Esophagus (tissue), 2 donors: Measurements from ENCODE around the gene AKNAD1. TPM values are rescaled to one million over a fixed set of nuclear protein-coding genes. Genes with fewer than 3 reads are reported as not detected.

Source experiments
- H3K27ac ChIP-seq, 2 donors: one replicate each; pipeline ENCODE4 v1.5.1; 2013; ENCODE audit warnings: low read depth in 2 of 2, mild to moderate bottlenecking in 2 of 2, inconsistent platforms in 1 of 2, low read length in 1 of 2, moderate library complexity in 1 of 2
- H3K27me3 ChIP-seq, 2 donors: one replicate each; pipeline ENCODE4 v1.6.1; 2013; ENCODE audit warnings: low read length in 2 of 2, control low read depth in 1 of 2, mild to moderate bottlenecking in 1 of 2; ENCODE audit not compliant: insufficient read depth in 2 of 2, control insufficient read depth in 1 of 2
- H3K36me3 ChIP-seq, 2 donors: one replicate each; pipeline ENCODE4 v1.6.1; 2013; ENCODE audit warnings: low read length in 1 of 2; ENCODE audit not compliant: control insufficient read depth in 2 of 2, insufficient read depth in 2 of 2
- H3K4me1 ChIP-seq, 2 donors: one replicate each; pipeline ENCODE4 v1.6.1; 2013; ENCODE audit warnings: low read length in 1 of 2; ENCODE audit not compliant: control insufficient read depth in 2 of 2, insufficient read depth in 2 of 2
- H3K4me3 ChIP-seq, 2 donors: one replicate each; pipeline ENCODE4 v1.5.1; 2013; ENCODE audit warnings: low read length in 2 of 2, mild to moderate bottlenecking in 2 of 2, low read depth in 1 of 2, moderate library complexity in 1 of 2
- H3K9me3 ChIP-seq, 2 donors: one replicate each; pipeline ENCODE4 v1.6.1; 2013; ENCODE audit warnings: mild to moderate bottlenecking in 2 of 2, low read depth in 1 of 2, low read length in 1 of 2, moderate library complexity in 1 of 2; ENCODE audit not compliant: control insufficient read depth in 2 of 2, insufficient read depth in 1 of 2
- WGBS, 2 donors: extraction: QIAGEN DNeasy Blood & Tissue Kit; methylation state at CpG; one replicate each; pipeline ENCODE4 v1.1.7; 2013; 5-methylcytosine and 5-hydroxymethylcytosine counted together
- polyA plus RNA-seq, 2 donors: library from polyadenylated mRNA; stranded (reverse); fragments of 200-250 nt; gene quantifications; one replicate each; pipeline ENCODE4 v1.2.3, GENCODE V29; 2013
- donor health status: healthy with polysubstance abuse.
- donor health status: Bipolar disorder and iron deficiency.

AKNAD1 gene
- polyA plus RNA-seq, 2 donors: 0.98 to 3.3 TPM

DNA sequence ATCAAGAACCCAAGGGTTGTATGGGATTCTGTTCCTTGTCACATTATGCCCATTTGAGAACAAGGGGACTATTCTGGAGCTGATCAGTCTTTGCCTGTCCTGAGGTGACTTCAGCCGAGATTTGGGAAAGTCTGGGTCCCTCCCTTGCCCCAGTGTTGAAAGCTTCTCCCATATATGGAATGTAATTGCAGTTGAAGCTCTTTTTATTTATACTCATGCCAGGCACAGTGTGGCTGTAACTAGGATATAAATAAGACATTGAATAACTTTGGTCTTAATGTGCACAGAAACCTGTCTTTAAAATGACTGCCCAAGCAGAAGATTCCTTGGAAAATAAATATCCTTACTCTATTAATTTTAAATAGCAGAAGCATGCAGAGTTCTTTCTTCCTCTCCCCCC, 15.2 kb downstream of the AKNAD1 start:
- no peaks in the 10 kb centered on the region for H3K4me1 ChIP-seq
- H3K4me3 ChIP-seq: no peak overlapping the region
- 23 to 41% methylated on average over 1 of the region's 1 CpG for WGBS, 2 donors
- H3K9me3 ChIP-seq: no peaks in the 10 kb centered on the region
- H3K27me3 ChIP-seq: no peaks in the 10 kb centered on the region
- H3K36me3 ChIP-seq: no peaks in the 10 kb centered on the region
- peak overlapping the region in 1 of 2 donors; percentile 9 for H3K27ac ChIP-seq

DNA sequence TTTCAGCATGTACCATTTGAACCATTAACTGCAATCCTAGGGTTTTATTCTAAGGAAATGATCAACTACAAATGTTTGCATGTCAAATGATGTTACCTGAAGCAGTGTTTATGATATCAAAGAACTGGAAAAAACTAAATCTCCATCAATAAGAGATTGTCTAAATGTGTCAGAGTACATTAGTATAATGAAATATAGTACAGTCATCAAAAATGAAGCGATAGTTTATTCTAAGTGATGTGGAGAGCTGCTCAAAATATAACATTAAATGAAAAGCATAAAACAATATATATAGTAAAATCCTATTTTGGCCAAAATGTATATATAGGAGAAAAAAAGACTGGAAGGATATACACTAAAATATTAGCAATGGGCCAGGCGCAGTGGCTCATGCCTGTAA, 24.0 kb downstream of the AKNAD1 start:
- peaks cover 2 to 8% of the 10 kb centered on the region in 2 donors for H3K4me1 ChIP-seq
- WGBS, 2 donors: 100% methylated on average over 2 of the region's 2 CpGs
- H3K27ac ChIP-seq: no peak overlapping the region
- H3K27me3 ChIP-seq: no peaks in the 10 kb centered on the region
- no peak overlapping the region for H3K4me3 ChIP-seq
- no peaks in the 10 kb centered on the region for H3K9me3 ChIP-seq
- H3K36me3 ChIP-seq: no peaks in the 10 kb centered on the region

DNA sequence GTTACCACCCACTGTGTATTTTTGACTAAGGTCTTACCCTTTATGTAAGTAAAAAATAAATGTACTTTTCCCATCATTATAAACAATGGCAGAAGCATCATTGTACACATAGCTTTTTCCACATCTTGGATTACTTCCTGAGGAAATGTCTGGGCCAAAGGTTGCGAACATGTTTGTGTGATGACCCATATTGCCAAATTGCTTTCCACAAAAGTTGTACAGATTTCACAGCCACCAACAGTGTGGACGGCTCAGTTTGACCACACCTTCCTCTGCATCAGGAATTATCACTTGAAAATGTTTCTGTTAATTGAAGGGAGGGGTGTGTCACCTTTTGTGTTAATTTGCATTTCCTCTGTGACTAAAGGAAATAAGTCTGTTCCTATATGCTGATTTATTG, 25.7 kb downstream of the AKNAD1 start:
- 26 to 43% methylated on average over 2 of the region's 2 CpGs for WGBS, 2 donors
- Histone ChIP-seq H3K4me1 (peaks cover 2 to 8% of the 10 kb centered on the region in 2 donors), H3K36me3 (no peaks in the 10 kb centered on the region), H3K9me3 (no peaks in the 10 kb centered on the region), H3K27me3 (no peaks in the 10 kb centered on the region), H3K27ac (peak overlapping the region; percentile 83 to 86), H3K4me3 (no peak overlapping the region)

DNA sequence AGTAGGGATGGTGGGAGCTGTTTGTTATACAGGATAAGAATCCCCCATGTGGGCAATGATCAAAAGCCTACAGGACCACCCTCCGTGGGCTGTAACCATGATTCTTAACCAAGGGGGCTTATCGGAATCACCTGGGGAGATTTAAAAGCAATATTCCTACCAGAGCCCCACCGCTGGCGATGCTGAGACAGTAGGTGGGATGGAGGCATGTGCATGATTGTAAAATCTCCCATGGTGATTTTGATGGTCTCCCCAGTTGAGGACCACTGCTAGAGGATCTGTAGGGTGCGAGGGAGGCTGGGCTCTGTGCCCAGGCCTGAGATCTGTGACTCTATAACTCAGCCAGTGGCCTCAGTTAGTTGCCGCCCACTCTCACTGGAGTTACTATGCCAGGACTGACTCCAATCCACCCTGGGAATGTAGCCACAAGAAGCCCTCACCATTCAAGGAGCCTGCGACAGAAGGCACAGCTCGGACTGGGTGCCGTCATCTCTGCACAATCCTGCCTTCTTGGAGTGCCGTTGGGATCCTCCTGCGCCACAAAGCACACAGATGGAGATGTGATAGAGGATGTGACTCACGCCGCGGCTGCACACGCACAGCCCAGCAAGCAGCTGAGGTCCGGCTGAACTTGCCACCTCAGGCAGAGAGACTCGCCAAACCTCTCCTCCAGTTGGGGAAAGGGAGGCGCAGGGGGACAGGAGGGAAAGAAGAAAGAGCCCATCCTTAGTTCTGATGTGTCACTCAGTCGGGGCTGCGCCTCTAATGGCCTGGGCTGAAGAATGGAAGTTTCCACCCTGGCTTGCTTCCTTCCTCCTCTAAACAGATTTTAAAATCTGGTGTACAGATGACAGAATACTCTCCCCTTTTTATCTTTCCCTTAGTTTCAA, 26.5 kb downstream of the AKNAD1 start:
- Histone ChIP-seq H3K27ac (peak overlapping the region; percentile 86 to 94), H3K36me3 (no peaks in the 10 kb centered on the region), H3K4me3 (peak overlapping the region; percentile 17 to 32), H3K27me3 (no peaks in the 10 kb centered on the region), H3K9me3 (no peaks in the 10 kb centered on the region), H3K4me1 (peaks cover 2 to 8% of the 10 kb centered on the region in 2 donors)
- 40 to 57% methylated on average over 20 of the region's 20 CpGs for WGBS, 2 donors

DNA sequence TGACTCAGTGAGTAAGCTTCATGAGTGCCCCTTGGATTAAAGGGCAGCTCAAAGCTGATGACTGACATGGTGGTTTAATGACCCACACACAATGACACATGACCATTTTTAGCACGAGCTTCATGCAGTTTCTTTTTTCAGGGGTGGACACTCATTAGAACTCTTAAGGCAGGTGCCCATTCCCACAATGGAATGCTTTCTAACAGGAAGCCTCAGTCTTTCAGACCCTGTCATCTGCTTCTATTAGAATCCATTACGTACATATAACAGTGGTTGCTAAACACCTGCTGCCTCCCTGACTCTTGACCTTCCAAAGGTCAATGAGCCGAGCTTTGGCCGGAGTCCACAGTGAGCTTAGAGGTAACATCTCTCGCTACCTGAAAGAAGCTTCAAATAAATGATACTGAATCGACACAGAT, 27.4 kb downstream of the AKNAD1 start:
- peak overlapping the region; percentile 74 to 86 for H3K27ac ChIP-seq
- 58 to 62% methylated on average over 6 of the region's 6 CpGs for WGBS, 2 donors

DNA sequence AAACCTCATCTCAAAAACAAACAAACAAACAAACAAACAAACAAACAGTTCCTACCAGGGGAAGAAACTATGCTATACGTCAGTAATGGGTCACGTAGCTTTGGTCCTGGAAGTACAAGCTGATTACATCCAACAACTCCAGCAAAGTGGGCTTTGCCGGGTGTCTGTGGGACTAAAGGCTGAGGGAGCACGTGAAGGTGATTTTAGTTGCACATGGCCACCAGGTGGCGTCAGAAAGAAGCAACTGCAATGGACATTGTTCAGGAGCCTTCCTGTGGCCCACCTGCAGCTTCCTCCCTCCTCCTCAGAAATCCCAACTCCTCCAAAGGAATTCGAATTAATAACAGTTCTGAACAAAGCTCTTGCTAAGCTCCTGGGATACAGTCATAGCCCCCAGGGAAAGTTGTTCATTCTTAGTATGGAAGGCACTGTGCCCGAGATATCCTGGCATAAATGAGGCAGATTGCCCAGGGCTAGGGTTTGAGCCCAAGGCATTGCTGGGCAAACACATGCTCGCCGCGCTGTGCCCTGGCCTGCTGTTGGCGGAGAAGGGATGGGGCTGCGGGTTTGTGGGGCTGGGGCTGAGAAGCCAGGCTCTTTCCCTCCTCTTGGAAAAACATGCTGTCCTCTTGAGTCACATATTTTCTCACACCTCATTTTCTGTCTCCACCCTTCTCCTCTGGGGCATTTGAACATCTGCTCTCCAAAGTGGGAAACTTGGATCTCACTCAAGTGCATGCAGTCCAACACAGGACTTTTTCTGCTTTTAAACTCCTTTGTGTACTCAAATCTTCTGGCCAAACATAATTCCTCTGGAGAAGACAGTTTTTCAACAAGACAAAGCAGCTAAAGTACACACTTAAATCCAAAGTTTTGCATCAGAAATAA, 28.6 kb downstream of the AKNAD1 start:
- H3K27me3 ChIP-seq: no peaks in the 10 kb centered on the region
- peak overlapping the region; percentile 92 to 94 for H3K27ac ChIP-seq
- no peaks in the 10 kb centered on the region for H3K9me3 ChIP-seq
- H3K36me3 ChIP-seq: no peaks in the 10 kb centered on the region
- WGBS, 2 donors: 14 to 20% methylated on average over 12 of the region's 12 CpGs
- peaks cover 0 to 8% of the 10 kb centered on the region in 2 donors for H3K4me1 ChIP-seq
- H3K4me3 ChIP-seq: no peak overlapping the region

More for the DNA sequence above, 27.4 kb downstream of the AKNAD1 start:
- Histone ChIP-seq H3K27me3 (no peaks in the 10 kb centered on the region), H3K4me1 (peaks cover under 1 to 8% of the 10 kb centered on the region in 2 donors), H3K9me3 (no peaks in the 10 kb centered on the region), H3K4me3 (no peak overlapping the region), H3K36me3 (no peaks in the 10 kb centered on the region)

DNA sequence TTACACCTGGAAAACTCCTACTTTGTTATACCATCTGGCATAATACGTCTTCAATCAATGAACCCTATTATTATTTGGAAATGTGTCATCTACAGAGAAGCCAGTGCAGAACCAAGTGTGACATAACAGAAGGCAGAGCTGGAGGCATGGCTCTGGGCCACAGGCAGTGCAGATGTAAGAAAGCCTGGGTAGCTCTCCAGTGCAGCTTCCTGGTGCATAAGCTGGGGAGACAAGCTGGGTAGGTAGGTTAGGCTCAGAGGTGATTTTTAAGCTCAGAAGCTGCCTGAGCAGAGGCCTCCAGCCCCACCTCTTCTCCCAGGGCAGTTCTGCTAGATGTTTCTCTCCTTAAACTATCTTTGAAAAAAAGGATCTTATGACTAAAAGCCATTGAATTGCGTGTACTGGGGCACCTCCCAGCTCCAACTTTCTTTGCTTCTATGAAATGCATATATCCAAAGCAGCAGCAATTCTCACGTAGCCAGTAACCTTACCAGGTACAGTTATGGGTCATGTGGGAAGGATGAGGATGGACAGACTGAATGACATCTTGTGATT, 30.7 kb downstream of the AKNAD1 start:
- H3K27ac ChIP-seq: peak overlapping the region; percentile 57 to 71
- 52 to 73% methylated on average over 3 of the region's 3 CpGs for WGBS, 2 donors
- no peaks in the 10 kb centered on the region for H3K9me3 ChIP-seq
- no peaks in the 10 kb centered on the region for H3K27me3 ChIP-seq
- no peak overlapping the region for H3K4me3 ChIP-seq
- H3K36me3 ChIP-seq: no peaks in the 10 kb centered on the region
- peaks cover 0 to 8% of the 10 kb centered on the region in 2 donors for H3K4me1 ChIP-seq

DNA sequence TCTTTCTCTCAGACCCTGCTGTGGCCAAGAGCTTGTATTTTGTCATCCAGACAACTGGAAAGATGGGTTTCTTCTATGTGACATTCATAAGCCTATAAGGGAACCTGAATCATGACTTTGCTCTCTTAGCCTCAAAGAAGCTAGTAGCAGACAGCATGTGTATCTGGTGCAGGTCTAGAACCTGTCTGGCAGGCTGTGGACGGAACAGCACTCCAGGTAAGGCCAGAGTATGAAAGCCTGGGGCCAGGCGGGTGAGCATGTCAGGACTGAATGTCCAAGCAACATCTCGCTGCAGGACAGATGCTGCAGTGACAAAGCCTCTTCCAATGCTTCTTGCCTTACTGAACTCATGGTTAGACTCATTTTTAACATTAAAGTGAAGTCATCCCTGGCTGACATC, 32.8 kb downstream of the AKNAD1 start:
- WGBS, 2 donors: 58 to 71% methylated on average over 3 of the region's 3 CpGs
- Histone ChIP-seq H3K36me3 (no peaks in the 10 kb centered on the region), H3K27me3 (no peaks in the 10 kb centered on the region), H3K9me3 (no peaks in the 10 kb centered on the region), H3K4me1 (peaks cover 0 to 3% of the 10 kb centered on the region in 2 donors), H3K4me3 (no peak overlapping the region), H3K27ac (peak overlapping the region in 1 of 2 donors; percentile 58)

DNA sequence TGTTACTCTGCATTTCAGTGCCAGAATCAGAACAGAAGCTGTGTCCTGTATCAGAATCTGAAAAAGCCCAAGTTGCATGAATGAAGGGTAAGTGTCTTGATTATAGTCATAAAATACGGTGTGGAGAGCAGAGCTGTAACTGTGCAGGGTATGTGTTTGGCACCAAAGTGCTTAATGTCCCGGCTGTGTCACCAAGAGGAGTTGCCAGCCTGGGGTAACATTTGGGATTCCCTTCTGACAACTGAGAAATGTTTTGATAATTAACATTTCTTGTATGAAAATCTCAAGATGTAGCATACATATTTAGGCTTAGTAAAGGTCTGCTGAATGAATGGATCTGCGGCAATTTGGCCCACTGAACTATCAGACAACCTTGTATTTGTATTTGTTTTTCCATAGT, 33.3 kb downstream of the AKNAD1 start:
- H3K36me3 ChIP-seq: no peaks in the 10 kb centered on the region

More for the DNA sequence above, 33.3 kb downstream of the AKNAD1 start:
- Histone ChIP-seq H3K27me3 (no peaks in the 10 kb centered on the region), H3K4me3 (no peak overlapping the region), H3K9me3 (no peaks in the 10 kb centered on the region), H3K4me1 (peaks cover 0 to 3% of the 10 kb centered on the region in 2 donors), H3K27ac (no peak overlapping the region)
- 66 to 71% methylated on average over 3 of the region's 3 CpGs for WGBS, 2 donors
